Fibroblast of lung (primary cell): ENCODE results near the gene PPP2R5C.

Experiments
- CTCF ChIP-seq, 2 donors: IDR thresholded peaks in 1 of 2; conservative IDR thresholded peaks in 1 of 2; 1 replicate in 1 of 2; 2 replicates in 1 of 2; pipeline ENCODE4 v1.5.1; 2011 to 2012; ENCODE audit warnings: low read length in 2 of 2, control low read depth in 1 of 2, inconsistent platforms in 1 of 2, low read depth in 1 of 2, mild to moderate bottlenecking in 1 of 2
- EZH2 ChIP-seq: IDR thresholded peaks from 2 replicates; pipeline ENCODE4 v1.5.1; 2012; ENCODE audit warnings: low read length, control low read depth, mild to moderate bottlenecking; ENCODE audit errors: missing control alignments

- TF ChIP-seq CTCF (conservative IDR thresholded peaks at IDR 0.05 in 1 of 2, IDR thresholded peaks at IDR 0.05 in 1 of 2; ENCODE audit: low read depth in 1 of 2, low read length in 2 of 2) (no peak), EZH2 (no peak)
These were observed 138.7 kb downstream of the PPP2R5C start for GRCh38 chr14:101900253-101900652.
